Breast epithelium (tissue), 4 donors: Measurements from ENCODE around the gene AURKA. TPM values are rescaled to one million over a fixed set of nuclear protein-coding genes. Genes with fewer than 3 reads are reported as not detected.
"Not testable (repeated sequence)": the region's sequence is repeated elsewhere in the genome, so short reads cannot be mapped to it uniquely, and the experiment has no call there.

Experiments
- DNase-seq, 2 donors: peaks; one replicate each; pipeline ENCODE4 v3.0.0-alpha.2; 2019; ENCODE audit warnings: low spot score in 2 of 2
- H3K27ac ChIP-seq, 2 donors: fragments of 200-600 bp; sonication (generic) in 1 of 2; one replicate each; pipeline ENCODE4 v1.5.1; 2016 to 2019; ENCODE audit warnings: mild to moderate bottlenecking in 1 of 2
- H3K27me3 ChIP-seq, 2 donors: fragments of 200-600 bp; sonication (generic) in 1 of 2; one replicate each; pipeline versions ENCODE4 v1.5.1 to v1.6.0; 2017 to 2019; ENCODE audit warnings: control low read depth in 1 of 2, mild to moderate bottlenecking in 1 of 2
- H3K36me3 ChIP-seq: fragments of 200-600 bp; one replicate; pipeline ENCODE4 v1.5.1; 2019
- H3K4me1 ChIP-seq, 2 donors: fragments of 200-600 bp; sonication (generic); one replicate each; pipeline ENCODE4 v1.5.1; 2016 to 2019; ENCODE audit warnings: control low read depth in 1 of 2
- H3K4me3 ChIP-seq, 3 donors: fragments of 200-600 bp; sonication (generic); 1 replicate in 2 of 3; 2 replicates in 1 of 3; pipeline ENCODE4 v1.5.1; 2016 to 2019; ENCODE audit warnings: mild to moderate bottlenecking in 3 of 3, moderate library complexity in 2 of 3
- H3K9me3 ChIP-seq, 2 donors: fragments of 200-600 bp; sonication (generic) in 1 of 2; one replicate each; pipeline ENCODE4 v1.5.1; 2016 to 2019; ENCODE audit warnings: control low read depth in 1 of 2
- POLR2A ChIP-seq: fragments of 450-650 bp; IDR thresholded peaks from one replicate; pipeline ENCODE4 v1.6.1; 2016; ENCODE audit warnings: antibody characterized with exemption, mild to moderate bottlenecking, moderate library complexity
- POLR2AphosphoS5 ChIP-seq, 3 donors: sonication (generic); formaldehyde crosslinking; IDR thresholded peaks; one replicate each; pipeline ENCODE4 v1.6.1; 2017; ENCODE audit warnings: antibody characterized with exemption in 3 of 3
- intact Hi-C: fragments of 100-400 bp; cut with DNase I; formaldehyde crosslinking; loops from one replicate; pipeline ENCODE4 v1.15.1; 2023; ENCODE audit warnings: low total_unique reads
- total RNA-seq, 3 donors: library from RNA; depleted of rRNA; stranded (reverse); fragments of >200 nt; gene quantifications; one replicate each; pipeline ENCODE4 v1.1.0, GENCODE V29; 2016
- TF ChIP-seq, protein P1 (sequence below), 3 donors: fragments of 450-650 bp; IDR thresholded peaks; one replicate each; pipeline ENCODE4 v1.5.1; 2016 to 2017; ENCODE audit warnings: antibody characterized with exemption in 3 of 3, mild to moderate bottlenecking in 3 of 3, moderate library complexity in 3 of 3

The AURKA gene
- total RNA-seq, 3 donors from 2014 or later = 0.98 to 2.2 (median 1.6) TPM

- no peak overlapping the region for H3K27ac ChIP-seq
- intact Hi-C loops = no loop called here
- H3K4me3 ChIP-seq = no peak overlapping the region
- TF ChIP-seq, protein P1, sequence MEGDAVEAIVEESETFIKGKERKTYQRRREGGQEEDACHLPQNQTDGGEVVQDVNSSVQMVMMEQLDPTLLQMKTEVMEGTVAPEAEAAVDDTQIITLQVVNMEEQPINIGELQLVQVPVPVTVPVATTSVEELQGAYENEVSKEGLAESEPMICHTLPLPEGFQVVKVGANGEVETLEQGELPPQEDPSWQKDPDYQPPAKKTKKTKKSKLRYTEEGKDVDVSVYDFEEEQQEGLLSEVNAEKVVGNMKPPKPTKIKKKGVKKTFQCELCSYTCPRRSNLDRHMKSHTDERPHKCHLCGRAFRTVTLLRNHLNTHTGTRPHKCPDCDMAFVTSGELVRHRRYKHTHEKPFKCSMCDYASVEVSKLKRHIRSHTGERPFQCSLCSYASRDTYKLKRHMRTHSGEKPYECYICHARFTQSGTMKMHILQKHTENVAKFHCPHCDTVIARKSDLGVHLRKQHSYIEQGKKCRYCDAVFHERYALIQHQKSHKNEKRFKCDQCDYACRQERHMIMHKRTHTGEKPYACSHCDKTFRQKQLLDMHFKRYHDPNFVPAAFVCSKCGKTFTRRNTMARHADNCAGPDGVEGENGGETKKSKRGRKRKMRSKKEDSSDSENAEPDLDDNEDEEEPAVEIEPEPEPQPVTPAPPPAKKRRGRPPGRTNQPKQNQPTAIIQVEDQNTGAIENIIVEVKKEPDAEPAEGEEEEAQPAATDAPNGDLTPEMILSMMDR (IDR thresholded peaks at IDR 0.05) = no peak
- TF ChIP-seq POLR2A (no peak), POLR2AphosphoS5 (IDR thresholded peaks at IDR 0.05) (no peak)
- H3K36me3 ChIP-seq = no peaks in the 10 kb centered on the region
- no peaks in the 10 kb centered on the region for H3K9me3 ChIP-seq
- no peaks in the 10 kb centered on the region for H3K4me1 ChIP-seq
- no peak for DNase-seq
- H3K27me3 ChIP-seq = peaks cover 0 to 15% of the 10 kb centered on the region in 2 donors
Observed at GRCh38 chr20:56342783-56343182, 49.2 kb downstream of the AURKA start.

DNA sequence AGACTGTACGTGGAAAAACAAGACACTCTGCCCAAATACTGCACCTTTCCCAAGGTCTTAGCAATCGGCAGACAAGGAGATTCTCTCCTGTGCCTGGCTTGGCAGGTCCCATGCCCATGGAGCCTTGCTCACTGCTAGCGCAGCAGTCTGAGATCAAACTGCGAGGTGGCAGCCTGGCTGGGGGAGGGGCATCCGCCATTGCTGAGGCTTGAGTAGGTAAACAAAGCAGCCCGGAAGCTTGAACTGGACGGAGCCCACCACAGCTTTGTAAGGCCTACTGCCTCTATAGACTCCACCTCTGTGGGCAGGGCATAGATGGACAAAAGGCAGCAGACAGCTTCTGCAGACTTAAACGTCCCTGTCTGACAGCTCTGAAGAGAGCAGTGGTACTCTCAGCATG, 55.3 kb downstream of the AURKA start:
- intact Hi-C loops, DNase-seq, H3K9me3 ChIP-seq, H3K4me1 ChIP-seq, H3K27ac ChIP-seq, H3K36me3 ChIP-seq, H3K27me3 ChIP-seq, H3K4me3 ChIP-seq: not testable (repeated sequence)

GRCh38 chr20:56328861-56329260, 63.2 kb downstream of the AURKA start:
- no peak overlapping the region for H3K27ac ChIP-seq
- intact Hi-C loops = no loop called here
- H3K4me1 ChIP-seq = no peaks in the 10 kb centered on the region
- no peak for TF ChIP-seq POLR2A
- no peaks in the 10 kb centered on the region for H3K27me3 ChIP-seq
- H3K4me3 ChIP-seq = no peak overlapping the region
- DNase-seq = no peak
- no peaks in the 10 kb centered on the region for H3K9me3 ChIP-seq
- H3K36me3 ChIP-seq = no peaks in the 10 kb centered on the region

- H3K9me3 ChIP-seq = no peaks in the 10 kb centered on the region
- intact Hi-C loops = no loop called here
- H3K27ac ChIP-seq = no peak overlapping the region
- H3K4me3 ChIP-seq = no peak overlapping the region
- DNase-seq = no peak
- TF ChIP-seq, protein P1 (IDR thresholded peaks at IDR 0.05) = no peak
- no peak for TF ChIP-seq POLR2A
- no peak for TF ChIP-seq POLR2AphosphoS5 (IDR thresholded peaks at IDR 0.05)
- H3K4me1 ChIP-seq = no peaks in the 10 kb centered on the region
- H3K36me3 ChIP-seq = no peaks in the 10 kb centered on the region
- no peaks in the 10 kb centered on the region for H3K27me3 ChIP-seq
Observed at GRCh38 chr20:56324806-56325205, 67.2 kb downstream of the AURKA start.

GRCh38 chr20:56323656-56324055, 68.4 kb downstream of the AURKA start:
- intact Hi-C loops = no loop called here
- no peaks in the 10 kb centered on the region for H3K4me1 ChIP-seq
- no peaks in the 10 kb centered on the region for H3K27me3 ChIP-seq
- H3K27ac ChIP-seq = no peak overlapping the region
- no peak overlapping the region for H3K4me3 ChIP-seq
- H3K9me3 ChIP-seq = no peaks in the 10 kb centered on the region
- no peak for TF ChIP-seq POLR2AphosphoS5 (IDR thresholded peaks at IDR 0.05)
- no peak for TF ChIP-seq POLR2A
- TF ChIP-seq, protein P1 (IDR thresholded peaks at IDR 0.05) = no peak
- H3K36me3 ChIP-seq = no peaks in the 10 kb centered on the region
- no peak for DNase-seq

DNA sequence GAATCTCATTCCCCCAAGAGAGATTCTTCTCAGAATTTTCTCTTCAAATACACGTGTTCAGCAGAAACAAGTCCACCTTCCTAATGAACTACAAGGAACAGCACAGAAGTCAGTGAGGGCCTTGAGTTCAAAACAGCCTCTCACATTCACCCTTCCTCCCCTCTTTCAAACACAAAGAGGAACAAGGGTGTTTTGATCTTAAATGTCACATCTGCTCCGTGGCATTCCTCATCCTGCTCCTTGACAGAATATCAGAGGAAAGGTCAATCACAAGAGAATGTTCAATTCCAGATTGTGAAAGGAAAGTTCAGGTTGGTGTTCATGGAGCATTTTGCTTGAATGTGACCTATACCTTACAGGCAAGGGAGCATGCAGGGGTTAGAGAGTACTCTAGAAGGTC, 68.8 kb downstream of the AURKA start:
- H3K36me3 ChIP-seq = no peaks in the 10 kb centered on the region
- TF ChIP-seq POLR2AphosphoS5 (IDR thresholded peaks at IDR 0.05) = no peak
- H3K27ac ChIP-seq = no peak overlapping the region
- H3K27me3 ChIP-seq = no peaks in the 10 kb centered on the region
- no peak overlapping the region for H3K4me3 ChIP-seq
- H3K4me1 ChIP-seq = no peaks in the 10 kb centered on the region
- intact Hi-C loops = no loop called here
- DNase-seq = no peak
- no peaks in the 10 kb centered on the region for H3K9me3 ChIP-seq

DNA sequence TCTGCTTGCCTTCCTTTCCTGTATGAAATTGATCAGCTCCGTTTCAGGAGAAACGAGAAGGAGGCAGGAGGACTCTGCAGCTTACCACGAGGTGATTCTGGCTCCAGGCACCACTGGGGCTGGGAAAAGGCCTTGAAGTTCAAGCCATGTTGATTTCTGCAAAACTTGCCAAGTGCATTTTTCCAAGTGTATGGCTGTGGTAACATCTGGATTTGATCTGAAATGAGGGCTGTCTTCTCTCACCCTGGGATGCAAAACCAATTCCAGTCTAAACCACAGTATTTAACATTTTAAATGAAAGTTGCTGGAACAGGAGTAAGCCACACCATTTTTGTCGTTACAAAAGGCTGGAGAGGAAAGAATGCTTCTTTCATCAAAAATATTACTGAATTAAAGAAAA, 69.3 kb downstream of the AURKA start:
- no peaks in the 10 kb centered on the region for H3K27me3 ChIP-seq

More for the DNA sequence above, 69.3 kb downstream of the AURKA start:
- intact Hi-C loops = no loop called here
- Histone ChIP-seq H3K4me3 (no peak overlapping the region), H3K27ac (no peak overlapping the region), H3K9me3 (no peaks in the 10 kb centered on the region), H3K36me3 (no peaks in the 10 kb centered on the region), H3K4me1 (no peaks in the 10 kb centered on the region)
- no peak for DNase-seq
- TF ChIP-seq POLR2A (no peak), POLR2AphosphoS5 (IDR thresholded peaks at IDR 0.05) (no peak)
- TF ChIP-seq, protein P1 (IDR thresholded peaks at IDR 0.05) = no peak
